ENCODE data around the gene SLC9B1.
"Not testable (repeated sequence)": the region's sequence is repeated elsewhere in the genome, so short reads cannot be mapped to it uniquely, and the experiment has no call there.

The SLC9B1 gene

GRCh38 chr4:103012060-103012459, 7.4 kb downstream of the SLC9B1 start:
- in situ Hi-C loops (cut with HindIII; ENCODE audit: low sequenced_read_pairs), result loop anchor here (25.0 kb wide), 1 partner anchor 400 kb away; no protein-coding TSS in a partner anchor

GRCh38 chr4:103011378-103012025, 8.0 kb downstream of the SLC9B1 start:
- in situ Hi-C loops (cut with HindIII; ENCODE audit: low sequenced_read_pairs), result loop anchor here (25.0 kb wide), 1 partner anchor 399 kb away; no protein-coding TSS in a partner anchor

- in situ Hi-C loops (cut with HindIII; ENCODE audit: low sequenced_read_pairs), result loop anchor here (25.0 kb wide), 1 partner anchor 399 kb away; no protein-coding TSS in a partner anchor
Observed at GRCh38 chr4:103010804-103011203, 8.7 kb downstream of the SLC9B1 start.

- in situ Hi-C loops (cut with HindIII; ENCODE audit: low sequenced_read_pairs), result loop anchor here (25.0 kb wide), 1 partner anchor 397 kb away; no protein-coding TSS in a partner anchor
Observed at GRCh38 chr4:103008875-103009729, 10.4 kb downstream of the SLC9B1 start.

GRCh38 chr4:103002551-103002950, 17.0 kb downstream of the SLC9B1 start:
- in situ Hi-C loops (cut with HindIII; ENCODE audit: low sequenced_read_pairs), result loop anchor here (25.0 kb wide), 1 partner anchor 390 kb away; no protein-coding TSS in a partner anchor

GRCh38 chr4:102994803-102995202, 24.7 kb downstream of the SLC9B1 start:
- in situ Hi-C loops (cut with HindIII; ENCODE audit: low sequenced_read_pairs), result no loop called here

- in situ Hi-C loops (cut with HindIII; ENCODE audit: low sequenced_read_pairs), result not testable (repeated sequence)
Observed at GRCh38 chr4:102993985-102994384, 25.5 kb downstream of the SLC9B1 start.

- in situ Hi-C loops (cut with HindIII; ENCODE audit: low sequenced_read_pairs), result no loop called here
Observed at GRCh38 chr4:102988429-102989020, 31.0 kb downstream of the SLC9B1 start.

- in situ Hi-C loops (cut with HindIII; ENCODE audit: low sequenced_read_pairs), result no loop called here
Observed at GRCh38 chr4:102981005-102981404, 38.5 kb downstream of the SLC9B1 start.

GRCh38 chr4:102961813-102962212, 57.7 kb downstream of the SLC9B1 start:
- in situ Hi-C loops (cut with HindIII; ENCODE audit: low sequenced_read_pairs), result not testable (repeated sequence)

- in situ Hi-C loops (cut with HindIII; ENCODE audit: low sequenced_read_pairs), result no loop called here
Observed at GRCh38 chr4:102959496-102959895, 60.0 kb downstream of the SLC9B1 start.

GRCh38 chr4:102945066-102945465, 74.4 kb downstream of the SLC9B1 start:
- in situ Hi-C loops (cut with HindIII; ENCODE audit: low sequenced_read_pairs), result no loop called here

- in situ Hi-C loops (cut with HindIII; ENCODE audit: low sequenced_read_pairs), result not testable (repeated sequence)
Observed at GRCh38 chr4:102938063-102938462, 81.4 kb downstream of the SLC9B1 start.

GRCh38 chr4:102935716-102936115, 83.8 kb downstream of the SLC9B1 start:
- in situ Hi-C loops (cut with HindIII; ENCODE audit: low sequenced_read_pairs), result no loop called here

- in situ Hi-C loops (cut with HindIII; ENCODE audit: low sequenced_read_pairs), result not testable (repeated sequence)
Observed at GRCh38 chr4:102919697-102920096, 99.8 kb downstream of the SLC9B1 start.

- in situ Hi-C loops (cut with HindIII; ENCODE audit: low sequenced_read_pairs), result no loop called here
Observed at GRCh38 chr4:102918859-102919258, 100.6 kb downstream of the SLC9B1 start.

- in situ Hi-C loops (cut with HindIII; ENCODE audit: low sequenced_read_pairs), result no loop called here
Observed at GRCh38 chr4:102901804-102902203, 117.7 kb downstream of the SLC9B1 start.

- in situ Hi-C loops (cut with HindIII; ENCODE audit: low sequenced_read_pairs), result not testable (repeated sequence)
Observed at GRCh38 chr4:102897610-102898009, 121.9 kb downstream of the SLC9B1 start.

GRCh38 chr4:102896547-102896946, 123.0 kb downstream of the SLC9B1 start:
- in situ Hi-C loops (cut with HindIII; ENCODE audit: low sequenced_read_pairs), result not testable (repeated sequence)

- in situ Hi-C loops (cut with HindIII; ENCODE audit: low sequenced_read_pairs), result not testable (repeated sequence)
Observed at GRCh38 chr4:102889866-102890265, 129.6 kb downstream of the SLC9B1 start.

GRCh38 chr4:102888570-102888969, 130.9 kb downstream of the SLC9B1 start:
- in situ Hi-C loops (cut with HindIII; ENCODE audit: low sequenced_read_pairs), result not testable (repeated sequence)

Measured in endothelial cell of hepatic sinusoid (primary cell).